ENCODE data around the gene RD3L. TPM values are rescaled to one million over a fixed set of nuclear protein-coding genes. Genes with fewer than 3 reads are reported as not detected.
A peak's percentile ranks its signal among the peaks of the same experiment; 100 is the strongest.

The RD3L gene
- total and polyA plus RNA-seq, 9 of the 15 experiments (the other 6 are each of a cell fraction or from before 2014, with no cell fraction given) = 0.14 TPM; not detected in 8

DNA sequence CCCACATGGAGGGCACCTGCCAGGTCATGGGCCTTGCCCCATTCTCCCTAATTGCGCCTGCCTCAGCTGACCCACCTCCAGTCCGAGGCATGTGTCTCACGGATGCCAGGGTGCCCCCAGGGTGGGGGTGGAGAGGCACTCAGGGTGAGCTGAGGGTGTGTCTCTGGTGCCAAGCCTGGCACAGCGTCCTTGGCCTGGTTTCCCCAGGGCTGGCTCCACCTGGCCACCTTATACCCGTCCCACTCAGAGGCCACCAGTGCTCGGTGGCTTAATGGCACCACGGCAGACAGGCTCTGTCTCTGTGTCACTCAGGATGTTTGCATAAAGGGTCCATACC is 47.6 kb downstream of the RD3L start:
- no peak overlapping the region for H2AFZ ChIP-seq (ENCODE audit: low read depth, low read length)
- intact Hi-C loops (cut with micrococcal nuclease) = no loop called here
- no peak overlapping the region for H3K9ac ChIP-seq (ENCODE audit: insufficient read depth in 1 of 2, low read depth in 2 of 2, low read length in 2 of 2)
- no peaks in the 10 kb centered on the region for H3K9me3 ChIP-seq (replicated peaks; ENCODE audit: control insufficient read depth, insufficient read depth, low read depth, low read length)
- H3K9me1 ChIP-seq (ENCODE audit: control insufficient read depth, insufficient read depth, low read length) = no peaks in the 10 kb centered on the region
- H3K4me3 ChIP-seq = no peak overlapping the region
- WGBS (ENCODE audit: insufficient coverage, low coverage, missing lambda C conversion rate) = 0% methylated on average over 3 of the region's 7 CpGs
- no peak overlapping the region for H3K4me2 ChIP-seq (ENCODE audit: insufficient read depth, low read length)
- ATAC-seq = no peak
- no peaks in the 10 kb centered on the region for H3K36me3 ChIP-seq (ENCODE audit: control insufficient read depth, insufficient read depth, low read length)
- no peak overlapping the region for H3K27ac ChIP-seq (ENCODE audit: extremely low read depth, low read depth, low read length)
- peaks cover 0 to 14% of the 10 kb centered on the region in 2 experiments; a peak in 2 of 5 replicates for H3K4me1 ChIP-seq (replicated peaks in 1 of 2; ENCODE audit: control insufficient read depth in 2 of 2, insufficient read depth in 2 of 2, low read length in 2 of 2)
- TF ChIP-seq, protein P1, sequence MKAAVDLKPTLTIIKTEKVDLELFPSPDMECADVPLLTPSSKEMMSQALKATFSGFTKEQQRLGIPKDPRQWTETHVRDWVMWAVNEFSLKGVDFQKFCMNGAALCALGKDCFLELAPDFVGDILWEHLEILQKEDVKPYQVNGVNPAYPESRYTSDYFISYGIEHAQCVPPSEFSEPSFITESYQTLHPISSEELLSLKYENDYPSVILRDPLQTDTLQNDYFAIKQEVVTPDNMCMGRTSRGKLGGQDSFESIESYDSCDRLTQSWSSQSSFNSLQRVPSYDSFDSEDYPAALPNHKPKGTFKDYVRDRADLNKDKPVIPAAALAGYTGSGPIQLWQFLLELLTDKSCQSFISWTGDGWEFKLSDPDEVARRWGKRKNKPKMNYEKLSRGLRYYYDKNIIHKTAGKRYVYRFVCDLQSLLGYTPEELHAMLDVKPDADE (conservative IDR thresholded peaks at IDR 0.05; ENCODE audit: control insufficient read depth, low read depth, low read length) = no peak
- no peak for TF ChIP-seq PTTG1 (tag; IDR thresholded peaks at IDR 0.05; ENCODE audit: low read depth)
- in situ Hi-C loops (cut with MboI) = no loop called here
- H4K20me1 ChIP-seq (replicated peaks; ENCODE audit: control insufficient read depth, insufficient read depth, low read length) = 0 out of 2 replicates have a peak, but pooled peaks cover under 1% of the 10 kb centered on the region
- ChIA-PET CTCF (ENCODE audit: low intra/inter-chr PET ratio) (no interaction called here), POLR2A (no interaction called here)
- no peak for FAIRE-seq
- no TSS peak for BruUV-seq (replicated peaks)
- H3K27me3 ChIP-seq (ENCODE audit: control insufficient read depth in 2 of 2, insufficient read depth in 2 of 2, low read length in 2 of 2) = peaks cover 13 to 39% of the 10 kb centered on the region in 2 experiments; a peak in 3 of 5 replicates
- DNase-seq (ENCODE audit: extremely low read depth in 1 of 4, low spot score in 3 of 4) = no peak
- no peaks in the 10 kb centered on the region for H3K79me2 ChIP-seq (ENCODE audit: control insufficient read depth, insufficient read depth, low read length)

DNA sequence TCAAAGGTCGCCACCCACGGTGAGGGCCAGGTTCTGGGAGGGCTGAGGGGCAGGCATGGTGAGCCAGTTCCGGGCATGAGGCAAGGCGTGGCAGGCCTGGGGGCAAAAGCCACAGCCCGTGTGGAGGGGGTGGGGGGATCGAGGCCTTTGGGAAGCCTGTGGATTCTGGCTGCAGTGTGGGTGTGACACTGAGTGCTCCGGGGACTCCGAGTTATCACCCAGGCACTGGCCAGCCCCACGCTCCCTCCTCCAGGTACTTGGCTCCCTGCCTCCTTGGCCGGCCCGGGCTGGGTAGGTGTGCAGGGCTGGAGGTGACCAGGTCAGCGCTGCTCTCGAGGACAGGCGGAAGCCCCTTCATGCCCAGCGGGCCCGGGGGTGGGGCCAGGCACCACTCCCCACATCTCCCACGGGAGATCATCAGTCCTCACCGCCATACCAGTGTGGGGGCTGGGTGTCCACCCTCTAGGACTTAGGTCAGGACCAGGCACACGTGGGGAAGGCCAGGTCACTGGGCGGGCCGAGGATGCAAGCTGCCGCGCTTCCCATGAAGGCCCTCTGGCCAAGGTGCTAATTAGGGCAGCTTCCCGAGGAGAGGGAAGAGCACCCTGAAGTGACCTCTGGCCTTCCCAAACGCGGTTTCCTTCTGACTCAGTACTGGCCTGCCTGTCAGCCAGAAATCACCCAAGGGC is 48.2 kb downstream of the RD3L start:
- no peaks in the 10 kb centered on the region for H3K9me3 ChIP-seq (replicated peaks; ENCODE audit: control insufficient read depth, insufficient read depth, low read depth, low read length)
- no peak overlapping the region for H2AFZ ChIP-seq (ENCODE audit: low read depth, low read length)
- H3K9me1 ChIP-seq (ENCODE audit: control insufficient read depth, insufficient read depth, low read length) = no peaks in the 10 kb centered on the region
- H3K36me3 ChIP-seq (ENCODE audit: control insufficient read depth, insufficient read depth, low read length) = no peaks in the 10 kb centered on the region
- DNase-seq (ENCODE audit: extremely low read depth in 1 of 4, low spot score in 3 of 4) = no peak
- BruUV-seq (replicated peaks) = no TSS peak
- 10% methylated on average over 17 of the region's 26 CpGs for WGBS (ENCODE audit: insufficient coverage, low coverage, missing lambda C conversion rate)
- in situ Hi-C loops (cut with MboI) = no loop called here
- no peak overlapping the region for H3K4me3 ChIP-seq
- CTCF ChIA-PET (ENCODE audit: low intra/inter-chr PET ratio) = no interaction called here
- no peak overlapping the region for H3K27ac ChIP-seq (ENCODE audit: extremely low read depth, low read depth, low read length)
- FAIRE-seq = no peak
- POLR2A ChIA-PET = no interaction called here
- H4K20me1 ChIP-seq (replicated peaks; ENCODE audit: control insufficient read depth, insufficient read depth, low read length) = no peaks in the 10 kb centered on the region
- peaks cover 13 to 39% of the 10 kb centered on the region in 2 experiments; a peak in 3 of 5 replicates for H3K27me3 ChIP-seq (ENCODE audit: control insufficient read depth in 2 of 2, insufficient read depth in 2 of 2, low read length in 2 of 2)
- no peaks in the 10 kb centered on the region for H3K79me2 ChIP-seq (ENCODE audit: control insufficient read depth, insufficient read depth, low read length)
- intact Hi-C loops (cut with micrococcal nuclease) = no loop called here
- ATAC-seq = no peak
- no peak overlapping the region for H3K4me2 ChIP-seq (ENCODE audit: insufficient read depth, low read length)
- peaks cover 4 to 19% of the 10 kb centered on the region in 2 experiments; a peak in 3 of 5 replicates for H3K4me1 ChIP-seq (replicated peaks in 1 of 2; ENCODE audit: control insufficient read depth in 2 of 2, insufficient read depth in 2 of 2, low read length in 2 of 2)
- 0 out of 4 replicates have a peak overlapping the region, but pooled peaks of 1 of the 2 experiments have one; percentile 20 for H3K9ac ChIP-seq (ENCODE audit: insufficient read depth in 1 of 2, low read depth in 2 of 2, low read length in 2 of 2)
- TF ChIP-seq, protein P2, sequence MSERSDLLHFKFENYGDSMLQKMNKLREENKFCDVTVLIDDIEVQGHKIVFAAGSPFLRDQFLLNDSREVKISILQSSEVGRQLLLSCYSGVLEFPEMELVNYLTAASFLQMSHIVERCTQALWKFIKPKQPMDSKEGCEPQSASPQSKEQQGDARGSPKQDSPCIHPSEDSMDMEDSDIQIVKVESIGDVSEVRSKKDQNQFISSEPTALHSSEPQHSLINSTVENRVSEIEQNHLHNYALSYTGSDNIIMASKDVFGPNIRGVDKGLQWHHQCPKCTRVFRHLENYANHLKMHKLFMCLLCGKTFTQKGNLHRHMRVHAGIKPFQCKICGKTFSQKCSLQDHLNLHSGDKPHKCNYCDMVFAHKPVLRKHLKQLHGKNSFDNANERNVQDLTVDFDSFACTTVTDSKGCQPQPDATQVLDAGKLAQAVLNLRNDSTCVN (CRISPR knock-in tag; IDR thresholded peaks at IDR 0.05) = no peak
- TF ChIP-seq GTF2F1 (IDR thresholded peaks at IDR 0.05; ENCODE audit: low read depth, low read length) (no peak), KLF16 (IDR thresholded peaks at IDR 0.05) (no peak), ZNF175 (CRISPR knock-in tag; IDR thresholded peaks at IDR 0.05; ENCODE audit: low read depth) (no peak), ZBED1 (IDR thresholded peaks at IDR 0.05) (no peak), CBX5 (IDR thresholded peaks at IDR 0.05; ENCODE audit: borderline replicate concordance, low read depth) (no peak), MEF2A (IDR thresholded peaks at IDR 0.05; ENCODE audit: control insufficient read depth, low read depth, low read length) (no peak), ZNF316 (IDR thresholded peaks at IDR 0.05) (no peak), TRIM24 (IDR thresholded peaks at IDR 0.05) (no peak)
- TF ChIP-seq, protein P3, sequence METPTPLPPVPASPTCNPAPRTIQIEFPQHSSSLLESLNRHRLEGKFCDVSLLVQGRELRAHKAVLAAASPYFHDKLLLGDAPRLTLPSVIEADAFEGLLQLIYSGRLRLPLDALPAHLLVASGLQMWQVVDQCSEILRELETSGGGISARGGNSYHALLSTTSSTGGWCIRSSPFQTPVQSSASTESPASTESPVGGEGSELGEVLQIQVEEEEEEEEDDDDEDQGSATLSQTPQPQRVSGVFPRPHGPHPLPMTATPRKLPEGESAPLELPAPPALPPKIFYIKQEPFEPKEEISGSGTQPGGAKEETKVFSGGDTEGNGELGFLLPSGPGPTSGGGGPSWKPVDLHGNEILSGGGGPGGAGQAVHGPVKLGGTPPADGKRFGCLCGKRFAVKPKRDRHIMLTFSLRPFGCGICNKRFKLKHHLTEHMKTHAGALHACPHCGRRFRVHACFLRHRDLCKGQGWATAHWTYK (CRISPR knock-in tag; IDR thresholded peaks at IDR 0.05) = no peak
